GM12874 (cell line): ENCODE data around the gene CYFIP1.

Experiments used
- TF ChIP-seq, protein P1 (sequence below): IDR thresholded peaks from 2 replicates; pipeline ENCODE4 v1.5.1; 2011; ENCODE audit warnings: low read depth, mild to moderate bottlenecking, control low read depth, low read length, moderate library complexity; ENCODE audit not compliant: insufficient read depth

The CYFIP1 gene

DNA sequence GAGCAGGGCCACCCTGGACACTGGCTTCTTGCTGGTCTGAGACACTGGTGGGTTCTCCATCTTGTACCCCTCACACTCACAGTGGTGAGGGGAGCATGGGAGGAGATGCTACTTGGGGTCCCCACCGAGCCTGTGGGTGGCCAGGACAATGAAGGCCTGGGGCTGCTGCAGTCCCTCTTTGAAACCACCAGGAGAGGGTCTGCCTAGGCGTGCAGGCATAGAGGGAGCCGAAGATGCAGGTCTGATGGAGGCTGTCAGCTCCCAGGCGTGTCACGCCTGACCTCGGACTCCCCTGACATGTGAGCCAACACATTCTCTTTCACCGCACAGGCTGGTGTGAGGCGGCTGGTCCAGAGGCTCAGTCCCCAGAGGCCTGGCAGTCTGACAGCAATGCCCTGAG lies 102.6 kb downstream of the CYFIP1 start:
- TF ChIP-seq, protein P1, sequence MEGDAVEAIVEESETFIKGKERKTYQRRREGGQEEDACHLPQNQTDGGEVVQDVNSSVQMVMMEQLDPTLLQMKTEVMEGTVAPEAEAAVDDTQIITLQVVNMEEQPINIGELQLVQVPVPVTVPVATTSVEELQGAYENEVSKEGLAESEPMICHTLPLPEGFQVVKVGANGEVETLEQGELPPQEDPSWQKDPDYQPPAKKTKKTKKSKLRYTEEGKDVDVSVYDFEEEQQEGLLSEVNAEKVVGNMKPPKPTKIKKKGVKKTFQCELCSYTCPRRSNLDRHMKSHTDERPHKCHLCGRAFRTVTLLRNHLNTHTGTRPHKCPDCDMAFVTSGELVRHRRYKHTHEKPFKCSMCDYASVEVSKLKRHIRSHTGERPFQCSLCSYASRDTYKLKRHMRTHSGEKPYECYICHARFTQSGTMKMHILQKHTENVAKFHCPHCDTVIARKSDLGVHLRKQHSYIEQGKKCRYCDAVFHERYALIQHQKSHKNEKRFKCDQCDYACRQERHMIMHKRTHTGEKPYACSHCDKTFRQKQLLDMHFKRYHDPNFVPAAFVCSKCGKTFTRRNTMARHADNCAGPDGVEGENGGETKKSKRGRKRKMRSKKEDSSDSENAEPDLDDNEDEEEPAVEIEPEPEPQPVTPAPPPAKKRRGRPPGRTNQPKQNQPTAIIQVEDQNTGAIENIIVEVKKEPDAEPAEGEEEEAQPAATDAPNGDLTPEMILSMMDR: no peak

GRCh38 chr15:22877117-22877516 lies 103.1 kb downstream of the CYFIP1 start:
- TF ChIP-seq, protein P1: no peak

GRCh38 chr15:22874966-22875365 lies 105.2 kb downstream of the CYFIP1 start:
- TF ChIP-seq, protein P1: no peak

- TF ChIP-seq, protein P1: no peak
These were observed 105.9 kb downstream of the CYFIP1 start for GRCh38 chr15:22874256-22874655.

DNA sequence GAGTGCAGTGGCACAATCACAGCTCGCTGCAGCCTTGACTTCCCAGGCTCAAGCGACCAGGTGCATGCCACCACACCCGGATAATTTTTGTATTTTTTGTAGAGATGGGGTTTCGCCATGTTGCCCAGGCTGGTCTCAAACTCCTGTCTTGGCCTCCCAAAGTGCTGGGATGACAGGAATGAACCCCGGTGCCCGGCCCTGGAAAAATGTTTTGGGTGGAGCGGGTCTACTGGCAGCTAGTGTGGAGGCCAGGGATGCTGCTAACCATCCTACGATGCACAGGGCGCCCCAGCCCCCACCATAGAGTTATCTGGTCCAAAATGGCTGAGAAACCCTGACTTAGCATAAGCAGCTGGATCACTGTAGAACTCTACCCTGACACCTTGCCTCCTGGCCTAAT lies 106.3 kb downstream of the CYFIP1 start:
- TF ChIP-seq, protein P1: no peak

DNA sequence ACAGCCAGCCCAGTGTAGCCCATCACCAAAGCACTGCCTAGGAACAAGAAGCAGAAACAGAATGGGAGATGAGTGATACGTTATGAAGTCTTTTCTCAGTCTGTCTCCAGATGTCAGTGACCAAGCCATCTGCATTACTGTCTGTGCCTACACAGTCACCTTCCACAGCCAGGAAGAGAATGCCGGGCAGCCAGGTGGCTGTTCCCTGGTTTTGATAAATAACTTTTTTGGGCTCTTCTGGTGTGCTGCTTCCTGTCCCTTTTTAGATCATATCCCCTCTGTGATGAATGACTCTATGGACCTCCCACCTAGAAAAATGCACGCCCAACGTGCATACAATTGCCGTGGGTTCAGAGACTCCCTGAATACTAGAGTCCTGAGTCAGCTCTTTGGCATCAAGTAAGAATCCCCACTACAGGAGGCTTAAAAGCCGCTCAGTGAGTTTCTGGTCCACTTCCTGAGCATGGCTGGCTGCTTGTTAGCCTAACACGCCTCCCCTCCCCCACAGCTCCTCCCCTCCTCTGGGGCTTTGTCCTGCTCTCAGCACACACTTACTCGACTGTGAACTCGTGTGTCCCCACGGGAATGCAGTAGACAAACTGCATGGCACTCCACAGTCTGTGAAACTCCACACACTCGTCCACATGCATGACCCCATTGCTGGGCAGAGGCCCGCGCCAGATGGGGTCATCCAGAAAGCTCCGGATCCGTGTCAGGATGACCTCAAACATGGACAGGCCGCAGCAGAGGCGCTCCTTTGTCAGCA lies 107.0 kb downstream of the CYFIP1 start:
- TF ChIP-seq, protein P1: no peak

DNA sequence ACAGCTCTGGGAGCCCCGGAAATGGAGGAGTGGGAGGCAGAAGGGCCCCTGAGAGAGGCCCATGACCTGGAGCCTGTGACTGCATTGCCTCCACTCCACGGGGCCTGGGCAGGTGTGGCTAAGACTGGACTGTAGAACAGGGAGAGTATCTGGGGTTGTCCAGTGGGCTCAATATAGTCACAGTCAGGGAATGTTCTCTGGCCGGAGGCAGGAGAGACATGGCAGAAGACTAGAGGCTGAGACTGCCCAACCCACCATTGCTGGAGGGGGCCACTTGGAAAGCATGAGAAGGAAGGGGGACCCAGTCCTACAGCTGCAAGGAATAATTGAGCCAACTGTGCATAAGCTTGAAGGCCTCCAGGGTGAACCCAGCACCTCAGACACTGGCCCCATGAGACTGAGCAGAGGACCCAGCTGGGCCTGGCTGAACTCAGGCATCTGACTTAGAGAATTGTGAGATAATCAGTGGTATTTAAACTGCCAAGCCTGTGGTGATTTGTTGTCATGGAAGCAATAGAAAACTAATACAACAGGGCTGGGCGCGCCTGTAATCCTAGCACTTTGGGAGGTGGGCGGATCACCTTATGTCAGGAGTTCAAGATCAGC lies 108.6 kb downstream of the CYFIP1 start:
- TF ChIP-seq, protein P1: no peak
